ENCODE measurements around the gene BOD1L1. TPM values are rescaled to one million over a fixed set of nuclear protein-coding genes. Genes with fewer than 3 reads are reported as not detected.

Gene BOD1L1
- total and polyA plus RNA-seq, 2 of the 8 experiments (the other 6 are each of a cell fraction or from before 2014, with no cell fraction given) = 6.8 to 39.3 TPM

DNA sequence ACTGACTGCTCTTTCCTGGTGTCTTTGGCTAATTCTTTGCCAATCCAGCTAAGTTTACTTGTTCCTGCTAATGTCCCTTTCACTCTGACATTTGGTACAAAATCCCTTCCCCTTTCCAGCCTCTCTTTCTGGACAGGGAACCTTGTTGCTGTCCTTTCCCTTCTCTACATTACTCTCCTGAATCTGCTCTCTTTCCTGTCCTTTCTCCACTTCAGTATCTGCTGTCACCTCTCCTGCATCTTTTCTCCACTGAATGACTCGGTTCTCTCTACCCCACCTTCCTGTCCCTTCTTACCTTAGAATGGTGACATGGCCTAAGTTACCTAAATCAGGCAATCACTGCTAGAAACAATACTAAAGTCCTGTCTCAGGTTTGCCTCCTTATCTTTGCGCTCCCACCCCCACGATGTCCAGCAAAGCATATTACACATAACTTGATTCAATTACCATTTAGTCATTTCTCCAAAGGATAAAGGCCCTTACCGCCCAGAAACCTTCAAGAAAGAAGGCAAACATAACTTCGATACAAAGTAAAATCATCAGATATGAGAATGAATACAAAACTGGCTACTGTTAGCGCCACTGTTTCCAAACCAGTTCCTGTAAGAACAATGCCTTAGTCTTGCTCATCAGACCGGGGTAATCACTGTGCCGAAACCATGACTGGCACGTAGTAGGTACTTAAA, 890 bp downstream of the BOD1L1 start:
- DNase-seq (ENCODE audit: low read depth in 1 of 2, low spot score in 2 of 2) = no peak
- Histone ChIP-seq H3K27me3 (replicated peaks in 1 of 4; ENCODE audit: control insufficient read depth in 3 of 4, extremely low read depth in 1 of 4, insufficient read depth in 3 of 4, low read length in 3 of 4) (no peaks in the 10 kb centered on the region), H3K56ac (replicated peaks; ENCODE audit: insufficient read length, low read depth, low read length) (no peak overlapping the region), H2BK20ac (ENCODE audit: low read length) (no peak overlapping the region), H3K4me3 (ENCODE audit: extremely low read depth in 1 of 4, insufficient read depth in 2 of 4, low read depth in 3 of 4, low read length in 4 of 4) (peak overlapping the region; percentile 81 to 96 (median 94)), H3K4me2 (ENCODE audit: insufficient read depth in 1 of 2, low read depth in 2 of 2, low read length in 2 of 2) (peak overlapping the region; percentile 82 to 100), H3K79me2 (ENCODE audit: control insufficient read depth in 1 of 2, insufficient read depth in 2 of 2, low read length in 2 of 2) (peaks cover 15 to 48% of the 10 kb centered on the region in 2 experiments), H3K14ac (ENCODE audit: insufficient read length) (no peak overlapping the region), H3K4me1 (replicated peaks in 1 of 4; ENCODE audit: control insufficient read depth in 3 of 4, insufficient read depth in 4 of 4, low read length in 3 of 4) (peaks cover 0 to 4% (median 3%) of the 10 kb centered on the region in 4 experiments; a peak in 3 of 7 replicates), H3K9ac (replicated peaks in 1 of 4; ENCODE audit: extremely low read depth in 1 of 4, low read depth in 3 of 4, low read length in 3 of 4) (peak overlapping the region; percentile 83 to 91 (median 88)), H2AFZ (ENCODE audit: low read length) (no peak overlapping the region), H3K23me2 (ENCODE audit: low read depth, low read length) (peaks cover 9% of the 10 kb centered on the region), H3K9me3 (ENCODE audit: insufficient read depth in 2 of 2, low read depth in 1 of 2, low read length in 1 of 2) (no peaks in the 10 kb centered on the region), H2BK5ac (ENCODE audit: low read depth, low read length) (peak overlapping the region; percentile 12; the same call in 1 of the 2 replicates), H4K20me1 (replicated peaks in 1 of 2; ENCODE audit: control insufficient read depth in 1 of 2, insufficient read depth in 2 of 2, low read length in 2 of 2) (peaks cover 3 to 10% of the 10 kb centered on the region in 2 experiments), H2BK120ac (replicated peaks; ENCODE audit: low read depth, low read length) (no peak overlapping the region), H3K23ac (ENCODE audit: insufficient read length) (no peak overlapping the region), H2BK15ac (ENCODE audit: low read length) (no peak overlapping the region), H4K91ac (replicated peaks; ENCODE audit: insufficient read length, low read length) (no peak overlapping the region), H4K8ac (ENCODE audit: extremely low read depth, insufficient read depth, low read length) (no peak overlapping the region), H4K5ac (ENCODE audit: insufficient read length, low read depth, low read length) (peak overlapping the region; percentile 44), H3K4ac (replicated peaks; ENCODE audit: insufficient read length, low read depth, low read length) (no peak overlapping the region), H3K27ac (ENCODE audit: low read depth, low read length) (peak overlapping the region; percentile 58), H3K18ac (ENCODE audit: extremely low read depth, low read length) (no peak overlapping the region), H3K79me1 (ENCODE audit: low read depth, low read length) (peaks cover 11% of the 10 kb centered on the region), H2BK12ac (ENCODE audit: low read depth, low read length) (no peak overlapping the region), H2AK5ac (ENCODE audit: low read depth, low read length) (no peak overlapping the region), H3K36me3 (ENCODE audit: control insufficient read depth in 2 of 4, insufficient read depth in 4 of 4, low read length in 3 of 4) (no peaks in the 10 kb centered on the region)
- POLR2A ChIA-PET (ENCODE audit: partially characterized antibody) = interaction anchor here (2.7 kb wide), 1 partner anchor 14 kb away, joined by 18 read pairs; no protein-coding TSS in a partner anchor
- FAIRE-seq = no peak
- 14% methylated on average over 9 of the region's 9 CpGs; no CpG with 5 or more reads in 1 of the 2 experiments for WGBS, 2 experiments (ENCODE audit: extremely low coverage in 1 of 2, insufficient coverage in 1 of 2, insufficient read length in 1 of 2, insufficient replicate concordance in 2 of 2, low coverage in 1 of 2, low lambda C conversion rate in 2 of 2, missing lambda C conversion rate in 1 of 2)
- CTCF ChIA-PET (ENCODE audit: partially characterized antibody) = interaction anchor here (0.8 to 3.2 kb wide), 3 partner anchors 14 to 28 kb away, joined by 3 to 20 read pairs (median 7); no protein-coding TSS in a partner anchor
- TF ChIP-seq POU5F1 (IDR thresholded peaks at IDR 0.05; ENCODE audit: low read depth, low read length) (no peak), SIX5 (IDR thresholded peaks at IDR 0.05; ENCODE audit: low read depth, low read length) (no peak), BCL11A (IDR thresholded peaks at IDR 0.05; ENCODE audit: low read depth in 2 of 2, low read length in 2 of 2) (no peak), EZH2 (IDR thresholded peaks at IDR 0.05; ENCODE audit: low read depth, low read length, severe bottlenecking) (no peak), JUN (IDR thresholded peaks at IDR 0.05; ENCODE audit: low read depth, low read length) (no peak), CHD1 (IDR thresholded peaks at IDR 0.05; ENCODE audit: low read depth, low read length) (no peak), SP2 (IDR thresholded peaks at IDR 0.05; ENCODE audit: low read length) (no peak), BRCA1 (IDR thresholded peaks at IDR 0.05; ENCODE audit: low read depth, low read length) (no peak), KDM1A (IDR thresholded peaks at IDR 0.05; ENCODE audit: borderline replicate concordance, low read length) (no peak), PHF8 (conservative IDR thresholded peaks at IDR 0.05; ENCODE audit: low read depth, low read length) (no peak)
- TF ChIP-seq, protein P1, sequence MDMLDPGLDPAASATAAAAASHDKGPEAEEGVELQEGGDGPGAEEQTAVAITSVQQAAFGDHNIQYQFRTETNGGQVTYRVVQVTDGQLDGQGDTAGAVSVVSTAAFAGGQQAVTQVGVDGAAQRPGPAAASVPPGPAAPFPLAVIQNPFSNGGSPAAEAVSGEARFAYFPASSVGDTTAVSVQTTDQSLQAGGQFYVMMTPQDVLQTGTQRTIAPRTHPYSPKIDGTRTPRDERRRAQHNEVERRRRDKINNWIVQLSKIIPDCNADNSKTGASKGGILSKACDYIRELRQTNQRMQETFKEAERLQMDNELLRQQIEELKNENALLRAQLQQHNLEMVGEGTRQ (IDR thresholded peaks at IDR 0.05; ENCODE audit: low read length) = no peak

Measured in H1 (cell line).